Stimulated activated CD4-positive, alpha-beta T cell treated with anti-CD3 and anti-CD28 coated beads, Interleukin-4, amount 100 ng/mL, for 4 hours (primary cell): ENCODE measurements around the gene PCYT1B.
"Not testable (repeated sequence)": the region's sequence is repeated elsewhere in the genome, so short reads cannot be mapped to it uniquely, and the experiment has no call there.

Source experiments
- DNase-seq, 2 experiments: peaks; one replicate each; pipeline ENCODE4 v3.0.0-alpha.2; 2020

PCYT1B gene

GRCh38 chrX:24643116-24643515, 4.0 kb downstream of the PCYT1B start:
- DNase-seq: no peak

DNA sequence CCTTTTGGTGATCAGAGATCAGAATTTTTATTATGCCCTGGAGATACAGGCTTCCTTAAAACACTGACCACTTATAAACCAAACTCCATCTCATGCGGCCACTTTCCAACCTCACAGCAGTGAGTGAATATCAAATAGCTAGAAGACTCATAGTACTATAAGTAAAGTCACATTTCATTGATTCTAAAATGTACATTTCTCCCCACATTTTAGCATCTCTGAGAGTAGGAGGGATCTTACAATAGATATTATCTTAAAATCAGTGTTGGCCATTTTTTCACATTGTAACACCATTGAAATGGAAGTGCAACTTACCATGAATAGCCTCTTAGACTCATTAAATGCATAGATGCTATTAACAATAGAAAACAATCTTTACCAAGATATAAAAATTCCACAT, 17.4 kb downstream of the PCYT1B start:
- DNase-seq: no peak

DNA sequence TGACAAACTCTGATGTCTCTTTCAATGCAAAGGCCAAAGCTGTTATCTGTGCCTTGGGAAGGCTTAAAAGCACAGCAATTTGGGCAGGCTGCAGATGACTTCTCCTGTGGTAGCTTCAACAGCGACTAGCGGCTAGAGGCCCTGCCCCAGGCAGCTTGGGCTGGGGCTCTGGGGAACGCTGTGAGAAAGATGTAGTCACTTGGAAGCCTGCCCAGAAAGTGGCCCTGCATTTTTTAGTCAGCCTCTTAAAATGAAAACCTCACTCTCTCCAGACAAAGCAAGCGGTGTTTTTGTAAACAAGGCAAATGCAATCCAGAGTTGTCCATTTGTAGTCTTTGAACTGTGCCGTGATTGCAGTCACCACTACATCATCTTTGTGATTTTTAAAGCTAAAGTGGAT, 27.5 kb downstream of the PCYT1B start:
- DNase-seq: no peak

GRCh38 chrX:24610516-24610915, 36.6 kb downstream of the PCYT1B start:
- DNase-seq: no peak

GRCh38 chrX:24607616-24608015, 39.5 kb downstream of the PCYT1B start:
- DNase-seq: no peak

GRCh38 chrX:24605941-24606340, 41.2 kb downstream of the PCYT1B start:
- DNase-seq: not testable (repeated sequence)

DNA sequence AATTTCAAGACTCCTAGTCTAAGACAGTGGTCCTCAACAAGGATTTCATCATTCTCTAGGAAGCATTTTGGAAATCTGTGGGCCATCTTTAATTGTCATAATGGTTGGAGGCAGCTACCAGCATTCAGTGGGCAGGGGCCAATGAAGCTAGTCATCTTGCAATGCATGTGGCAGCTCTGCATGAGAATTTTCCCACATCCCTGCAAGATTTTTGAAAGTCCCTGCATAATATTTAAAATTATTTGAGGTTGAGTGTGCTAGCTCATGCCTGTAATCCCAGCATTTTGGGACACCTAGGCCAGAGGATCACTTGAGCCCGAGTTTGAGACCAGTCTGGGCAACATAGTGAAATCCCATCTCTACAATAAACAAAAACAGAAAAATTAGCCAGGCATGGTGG, 44.0 kb downstream of the PCYT1B start:
- DNase-seq: no peak

- DNase-seq: no peak
These were observed 45.3 kb downstream of the PCYT1B start for GRCh38 chrX:24601858-24602257.

DNA sequence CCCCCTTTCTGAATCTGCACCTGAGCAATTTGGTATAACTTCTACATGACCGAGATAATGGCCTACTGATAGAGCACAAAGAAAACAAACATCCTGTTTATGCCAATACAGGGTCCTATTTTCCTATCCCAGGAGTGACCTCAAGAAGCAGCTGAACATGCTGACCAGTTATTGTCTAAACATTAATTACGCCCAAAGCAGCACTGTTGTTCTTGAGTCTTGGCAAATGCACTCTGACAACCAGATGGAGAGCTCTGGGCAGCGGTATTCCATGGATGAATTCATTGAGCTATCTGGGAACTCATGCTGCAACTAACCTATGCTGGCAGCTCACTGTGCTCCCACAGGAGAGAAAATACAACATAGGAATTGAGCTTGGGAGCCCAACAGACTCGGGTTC, 52.6 kb downstream of the PCYT1B start:
- DNase-seq: no peak

DNA sequence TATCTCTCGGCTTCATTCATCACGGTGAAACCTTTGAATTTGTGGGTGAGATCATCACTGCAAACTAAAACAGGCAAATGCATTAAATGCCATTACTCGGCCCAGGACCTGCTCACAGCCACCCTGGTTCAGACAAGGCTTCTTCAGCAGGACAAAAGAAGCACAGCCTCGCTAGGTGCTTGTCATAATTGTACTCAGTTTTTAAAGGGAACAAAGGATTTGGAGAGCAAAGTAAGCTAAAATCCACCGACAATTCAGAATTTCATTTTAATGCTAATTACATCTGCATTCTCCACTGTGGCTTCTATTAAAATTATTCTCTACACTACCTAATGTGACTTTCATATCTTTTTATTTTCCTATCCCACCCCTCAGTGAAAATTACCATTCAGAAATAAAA, 57.0 kb downstream of the PCYT1B start:
- DNase-seq: no peak

DNA sequence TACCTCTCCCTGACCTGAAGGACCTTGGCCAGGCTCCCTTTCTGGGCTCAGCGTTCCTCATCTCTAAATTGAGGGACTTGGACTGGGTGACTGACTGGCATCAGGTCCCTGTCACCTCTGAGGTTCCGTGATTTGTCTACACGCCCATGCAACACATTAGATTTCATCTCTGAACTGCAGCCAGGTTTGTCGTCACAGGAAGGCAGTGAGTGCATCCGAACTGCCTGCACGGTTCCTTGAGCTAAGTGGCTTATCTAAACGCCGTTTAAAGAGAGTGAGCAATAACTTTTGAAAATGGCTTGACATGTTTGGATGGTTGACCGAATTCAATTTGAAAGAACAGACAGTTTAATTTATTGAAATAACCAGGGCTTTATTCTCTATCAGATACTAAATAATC, 70.1 kb downstream of the PCYT1B start:
- DNase-seq: no peak

DNA sequence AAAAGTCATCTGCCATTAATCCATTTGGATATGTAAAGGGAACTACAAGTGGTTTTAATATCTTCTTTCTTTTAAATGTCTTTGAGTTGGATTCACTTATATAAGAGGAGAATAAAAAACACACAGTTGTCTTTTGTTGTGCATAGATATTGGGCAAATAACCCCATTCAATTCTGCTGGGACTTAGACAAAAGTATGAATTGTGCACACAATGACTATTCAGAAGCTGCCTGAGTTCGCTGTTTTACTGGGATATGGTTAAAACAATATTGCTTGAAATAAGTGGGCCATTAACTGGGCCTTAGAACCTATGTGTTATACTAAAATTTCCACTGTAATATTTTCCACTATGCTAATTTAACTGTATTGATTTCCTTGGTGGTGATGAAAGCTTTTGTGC, 71.7 kb downstream of the PCYT1B start:
- DNase-seq: no peak

GRCh38 chrX:24574743-24575142, 72.4 kb downstream of the PCYT1B start:
- no peak for DNase-seq

DNA sequence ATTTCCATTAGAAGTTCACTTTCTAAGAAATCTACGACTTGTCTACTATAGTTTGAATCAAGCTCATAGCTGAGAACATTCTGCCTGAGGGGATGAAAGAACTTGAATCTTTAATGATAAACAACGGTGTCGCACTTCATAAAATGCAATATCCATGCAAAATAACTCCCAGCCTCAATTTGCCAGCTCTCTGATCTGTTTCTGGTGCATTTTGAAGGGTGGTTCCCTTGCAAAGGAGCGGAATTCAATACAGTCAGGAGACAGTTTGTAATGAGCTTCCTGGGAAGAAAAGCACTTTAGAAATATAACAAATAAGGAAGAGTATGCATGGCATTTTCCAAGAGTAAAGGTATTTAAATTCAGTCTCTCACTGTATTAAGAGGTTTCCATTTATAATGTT, 80.0 kb downstream of the PCYT1B start:
- DNase-seq: no peak

GRCh38 chrX:24566240-24566639, 80.9 kb downstream of the PCYT1B start:
- DNase-seq: no peak

GRCh38 chrX:24563291-24564010, 83.7 kb downstream of the PCYT1B start:
- no peak for DNase-seq

- no peak for DNase-seq
These were observed 86.0 kb downstream of the PCYT1B start for GRCh38 chrX:24561121-24561520.

DNA sequence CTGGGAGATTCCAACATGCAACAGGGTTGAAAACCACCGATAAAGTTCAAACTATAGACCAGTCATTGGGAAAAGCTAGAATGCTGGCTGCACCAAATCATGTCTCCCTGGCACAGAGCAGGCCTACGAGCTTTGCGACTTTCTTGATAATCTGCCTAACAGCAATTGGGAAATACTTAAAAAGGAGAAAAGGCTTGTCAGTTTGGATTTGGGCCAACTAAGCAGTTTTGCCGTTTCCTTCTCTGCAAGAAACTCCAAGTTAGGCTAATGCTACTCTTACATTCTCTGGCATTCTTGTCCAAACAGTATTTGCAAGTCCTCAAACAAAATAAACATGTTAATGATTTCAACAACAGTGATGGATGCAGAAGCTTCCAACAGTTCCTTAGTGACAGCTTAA, 94.1 kb downstream of the PCYT1B start:
- no peak for DNase-seq

DNA sequence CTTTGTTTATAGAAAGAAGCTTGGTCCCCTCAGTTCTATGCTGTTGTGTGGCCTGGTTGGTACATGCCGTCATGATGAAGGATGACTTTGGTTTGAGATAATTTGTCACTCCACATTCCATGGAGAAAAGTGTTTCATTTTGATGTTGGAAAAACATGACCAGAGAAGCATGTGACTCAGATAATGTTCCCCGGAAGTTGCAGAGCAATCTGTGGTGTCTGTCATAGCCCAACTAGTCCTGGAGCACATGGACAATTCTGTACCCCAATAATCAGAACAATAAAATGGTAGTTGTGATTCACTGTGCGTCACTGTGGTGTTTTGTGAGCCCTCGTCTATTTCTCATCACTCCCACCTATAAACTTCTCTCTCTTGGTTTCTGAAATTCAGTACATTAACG, 97.0 kb downstream of the PCYT1B start:
- DNase-seq: no peak

- DNase-seq: no peak
These were observed 99.2 kb downstream of the PCYT1B start for GRCh38 chrX:24547961-24548360.

DNA sequence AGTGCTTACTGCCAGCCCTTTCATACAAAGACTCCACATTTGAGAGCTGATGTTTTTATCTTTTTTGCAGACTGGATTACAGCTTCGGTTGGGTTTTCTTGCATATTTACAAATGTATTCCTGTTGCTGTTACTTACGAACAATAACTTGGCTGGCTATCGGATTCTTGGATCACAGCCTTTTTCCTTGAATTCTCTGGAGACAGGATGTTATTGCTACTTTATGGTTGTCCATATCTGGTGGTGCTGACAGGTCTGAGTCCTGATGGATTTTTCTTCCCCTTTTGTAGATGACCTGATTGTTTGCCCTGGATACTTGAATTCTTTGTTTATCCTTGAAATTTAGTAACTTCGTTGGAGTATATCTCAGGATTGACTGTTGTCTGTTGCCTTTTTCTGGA, 104.4 kb downstream of the PCYT1B start:
- no peak for DNase-seq

GRCh38 chrX:24536551-24536950, 110.6 kb downstream of the PCYT1B start:
- DNase-seq: no peak

GRCh38 chrX:24528605-24529004, 118.5 kb downstream of the PCYT1B start:
- no peak for DNase-seq

- no peak for DNase-seq
These were observed 120.5 kb downstream of the PCYT1B start for GRCh38 chrX:24526616-24527015.

DNA sequence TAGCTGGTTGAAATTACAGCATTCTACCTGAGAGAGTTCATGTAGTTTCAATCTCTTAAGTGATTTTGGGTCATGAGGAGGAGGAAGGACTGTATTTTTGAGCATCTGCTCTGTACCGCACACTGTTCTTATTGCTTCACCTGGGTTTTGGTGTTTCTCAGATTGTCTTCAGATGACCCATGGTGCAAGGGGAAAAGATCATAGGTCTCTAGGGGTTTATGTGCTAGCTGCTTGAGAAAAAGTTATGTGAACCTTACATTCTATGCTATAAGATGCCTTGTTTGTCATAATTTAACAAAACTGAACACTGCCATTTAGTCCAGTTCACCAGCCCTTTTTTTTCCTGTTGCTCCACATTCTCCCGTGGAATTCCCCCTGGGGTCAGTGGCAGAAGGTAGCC, 121.7 kb downstream of the PCYT1B start:
- no peak for DNase-seq

- no peak for DNase-seq
These were observed 126.7 kb downstream of the PCYT1B start for GRCh38 chrX:24520472-24520871.
